ENCODE measurements around the gene MRPL53.
"Not testable (repeated sequence)": the region's sequence is repeated elsewhere in the genome, so short reads cannot be mapped to it uniquely, and the experiment has no call there.

MRPL53 gene

GRCh38 chr2:74481961-74482800 is 9.7 kb upstream of the MRPL53 start:
- DNase-seq (ENCODE audit: low read depth) = no peak

- no peak for DNase-seq (ENCODE audit: low read depth)
Measured at GRCh38 chr2:74481431-74481830, 9.0 kb upstream of the MRPL53 start.

- no peak for DNase-seq (ENCODE audit: low read depth)
Measured at GRCh38 chr2:74474899-74475298, 2.4 kb upstream of the MRPL53 start.

GRCh38 chr2:74474481-74474880 is 2.0 kb upstream of the MRPL53 start:
- DNase-seq (ENCODE audit: low read depth) = no peak

GRCh38 chr2:74472945-74473258 is 422 bp upstream of the MRPL53 start:
- DNase-seq (ENCODE audit: low read depth) = no peak

- no peak for DNase-seq (ENCODE audit: low read depth)
Measured at GRCh38 chr2:74471332-74472065, 981 bp downstream of the MRPL53 start.

GRCh38 chr2:74470742-74471141 is 1.7 kb downstream of the MRPL53 start:
- not testable (repeated sequence) for DNase-seq (ENCODE audit: low read depth)

- DNase-seq (ENCODE audit: low read depth) = no peak
Measured at GRCh38 chr2:74464406-74464805, 8.1 kb downstream of the MRPL53 start.

GRCh38 chr2:74462786-74463105 is 9.7 kb downstream of the MRPL53 start:
- DNase-seq (ENCODE audit: low read depth) = no peak

- no peak for DNase-seq (ENCODE audit: low read depth)
Measured at GRCh38 chr2:74462054-74462785, 10.3 kb downstream of the MRPL53 start.

GRCh38 chr2:74461187-74462053 is 11.1 kb downstream of the MRPL53 start:
- no peak for DNase-seq (ENCODE audit: low read depth)

- DNase-seq (ENCODE audit: low read depth) = not testable (repeated sequence)
Measured at GRCh38 chr2:74460187-74460586, 12.3 kb downstream of the MRPL53 start.

- DNase-seq (ENCODE audit: low read depth) = not testable (repeated sequence)
Measured at GRCh38 chr2:74459503-74460118, 12.9 kb downstream of the MRPL53 start.

GRCh38 chr2:74458938-74459363 is 13.5 kb downstream of the MRPL53 start:
- no peak for DNase-seq (ENCODE audit: low read depth)

GRCh38 chr2:74458132-74458937 is 14.1 kb downstream of the MRPL53 start, which contains the start of gene WBP1:
WBP1 (plus strand) TSS chr2:74458438; CDS start chr2:74458603, 165 bp downstream.
- DNase-seq (ENCODE audit: low read depth) = peak; percentile 96

- peak; percentile 83 for DNase-seq (ENCODE audit: low read depth)
Measured at GRCh38 chr2:74457549-74458131, 14.8 kb downstream of the MRPL53 start.

GRCh38 chr2:74457129-74457548 is 15.3 kb downstream of the MRPL53 start:
- no peak for DNase-seq (ENCODE audit: low read depth)

GRCh38 chr2:74454654-74455511 is 17.6 kb downstream of the MRPL53 start, which contains the start of gene INO80B:
INO80B (plus strand) TSS chr2:74455087; CDS start chr2:74455117, 30 bp downstream.
- DNase-seq (ENCODE audit: low read depth) = peak; percentile 95

All from stimulated activated CD8-positive, alpha-beta memory T cell treated with anti-CD3 and anti-CD28 coated beads, Interleukin-12 subunit alpha, Interleukin-12 subunit beta, amount 100 ng/mL, for 4 hours (primary cell).